ENCODE measurements around the gene CACNB4. TPM values are rescaled to one million over a fixed set of nuclear protein-coding genes. Genes with fewer than 3 reads are reported as not detected.

CACNB4 gene
- total RNA-seq, 1 experiment from 2014 or later: 2.0 TPM

- DNase-seq (ENCODE audit: low read depth, low spot score) (no peak), ATAC-seq (no peak)
- no peaks in the 10 kb centered on the region for H3K9me2 ChIP-seq (ENCODE audit: insufficient read depth)
- ChIA-PET RAD21 (ENCODE audit: low non-redundant PET in 1 of 2, low total read pairs in 2 of 2, uncharacterized antibody in 2 of 2, unreplicated experiment in 2 of 2) (no interaction called here), POLR2A (no interaction called here), CTCF (no interaction called here)
- no peak overlapping the region for H3K27ac ChIP-seq (ENCODE audit: low read depth, low read length)
- no peaks in the 10 kb centered on the region for H3K4me1 ChIP-seq (ENCODE audit: control insufficient read depth in 1 of 2, insufficient read depth in 2 of 2, low read length in 2 of 2)
- no peak overlapping the region for H3K9ac ChIP-seq (ENCODE audit: low read length)
- no peaks in the 10 kb centered on the region for H3K36me3 ChIP-seq (ENCODE audit: control insufficient read depth in 1 of 2, insufficient read depth in 2 of 2, low read length in 2 of 2)
- no peaks in the 10 kb centered on the region for H3K27me3 ChIP-seq (ENCODE audit: insufficient read depth, low read length)
- no peak overlapping the region for H2AFZ ChIP-seq (ENCODE audit: low read depth, low read length, poor library complexity, severe bottlenecking)
- H3K9me3 ChIP-seq (ENCODE audit: control insufficient read depth in 1 of 2, insufficient read depth in 1 of 2, low read depth in 1 of 2, low read length in 2 of 2): no peaks in the 10 kb centered on the region
- no peak overlapping the region for H3K4me2 ChIP-seq (ENCODE audit: low read length)
- H3K4me3 ChIP-seq (replicated peaks in 1 of 2; ENCODE audit: low read depth in 1 of 2, low read length in 2 of 2): no peak overlapping the region
- BruUV-seq (replicated peaks): no TSS peak
- no peaks in the 10 kb centered on the region for H3K79me2 ChIP-seq (ENCODE audit: insufficient read depth, low read length)
- no peak for TF ChIP-seq FOSL1 (IDR thresholded peaks at IDR 0.05; ENCODE audit: low read depth)
- no peak for TF ChIP-seq YY1 (IDR thresholded peaks at IDR 0.05; ENCODE audit: extremely low read depth, insufficient replicate concordance, low read depth, low read length)
- TF ChIP-seq ELF1 (IDR thresholded peaks at IDR 0.05; ENCODE audit: borderline replicate concordance, low read depth): no peak
- TF ChIP-seq SRF (IDR thresholded peaks at IDR 0.05; ENCODE audit: low read depth): no peak
- no peak for TF ChIP-seq SP1 (IDR thresholded peaks at IDR 0.05; ENCODE audit: low read depth)
- no peak for TF ChIP-seq ZBTB33 (IDR thresholded peaks at IDR 0.05; ENCODE audit: extremely low read depth, insufficient replicate concordance, low read length)
- no peak for TF ChIP-seq CBX3 (IDR thresholded peaks at IDR 0.05; ENCODE audit: low read depth)
- TF ChIP-seq ZFX (IDR thresholded peaks at IDR 0.05): no peak
- no peak for TF ChIP-seq CTCF (IDR thresholded peaks at IDR 0.05 in 2 of 3, conservative IDR thresholded peaks at IDR 0.05 in 1 of 3; ENCODE audit: borderline replicate concordance in 1 of 3, insufficient read depth in 1 of 3, low read depth in 2 of 3, low read length in 2 of 3)
- TF ChIP-seq CEBPB (IDR thresholded peaks at IDR 0.05; ENCODE audit: low read depth): no peak
- no peak for TF ChIP-seq TCF7L2 (IDR thresholded peaks at IDR 0.05; ENCODE audit: borderline replicate concordance, extremely low read depth, insufficient read depth, insufficient read length)
- no peak for TF ChIP-seq SIN3A (IDR thresholded peaks at IDR 0.05; ENCODE audit: low read depth)
- no peak for TF ChIP-seq EGR1 (IDR thresholded peaks at IDR 0.05; ENCODE audit: low read depth)
- TF ChIP-seq EZH2phosphoT487 (IDR thresholded peaks at IDR 0.05; ENCODE audit: borderline replicate concordance): no peak
- no peak for TF ChIP-seq ATF3 (IDR thresholded peaks at IDR 0.05)
- TF ChIP-seq EZH2 (IDR thresholded peaks at IDR 0.05): no peak
- TF ChIP-seq MAX (IDR thresholded peaks at IDR 0.05): no peak
- no peak for TF ChIP-seq RAD21 (IDR thresholded peaks at IDR 0.05; ENCODE audit: low read depth)
- TF ChIP-seq REST (IDR thresholded peaks at IDR 0.05; ENCODE audit: low read depth): no peak
- H4K20me1 ChIP-seq (ENCODE audit: insufficient read depth): no peaks in the 10 kb centered on the region
- intact Hi-C loops (cut with micrococcal nuclease): no loop called here
Observed at GRCh38 chr2:151853070-151853758, 245.6 kb downstream of the CACNB4 start.

All from HCT116 (cell line).